Liver (tissue), 3 donors: ENCODE results near the gene DPP7.

ENCODE experiments used
- FOXA1 ChIP-seq: IDR thresholded peaks from 2 replicates; pipeline ENCODE4 v1.6.1; 2016; ENCODE audit warnings: antibody characterized with exemption
- GABPA ChIP-seq, 2 donors: IDR thresholded peaks in 1 of 2; conservative IDR thresholded peaks in 1 of 2; 2 replicates each; pipeline ENCODE4 v1.6.1; 2016; ENCODE audit warnings: antibody characterized with exemption in 2 of 2, mild to moderate bottlenecking in 1 of 2, moderate library complexity in 1 of 2
- SP1 ChIP-seq: IDR thresholded peaks from 2 replicates; pipeline ENCODE4 v1.6.1; 2018; ENCODE audit warnings: antibody characterized with exemption, mild to moderate bottlenecking
- TAF1 ChIP-seq: conservative IDR thresholded peaks from 2 replicates; pipeline ENCODE4 v1.6.1; 2016; ENCODE audit warnings: antibody characterized with exemption, mild to moderate bottlenecking
- YY1 ChIP-seq: IDR thresholded peaks from 2 replicates; pipeline ENCODE4 v1.6.1; 2016; ENCODE audit warnings: antibody characterized with exemption, mild to moderate bottlenecking
- TF ChIP-seq, protein P1 (sequence below): fragments of 150-350 bp; IDR thresholded peaks from 2 replicates; pipeline ENCODE4 v1.5.1; 2017; ENCODE audit warnings: improper control_type of control experiment, low read depth, low read length; ENCODE audit not compliant: missing input control
- TF ChIP-seq, protein P2 (sequence below): IDR thresholded peaks from 2 replicates; pipeline ENCODE4 v1.6.1; 2016; ENCODE audit warnings: antibody characterized with exemption
- donor health status: healthy.
- donor health status: healthy.

DNA sequence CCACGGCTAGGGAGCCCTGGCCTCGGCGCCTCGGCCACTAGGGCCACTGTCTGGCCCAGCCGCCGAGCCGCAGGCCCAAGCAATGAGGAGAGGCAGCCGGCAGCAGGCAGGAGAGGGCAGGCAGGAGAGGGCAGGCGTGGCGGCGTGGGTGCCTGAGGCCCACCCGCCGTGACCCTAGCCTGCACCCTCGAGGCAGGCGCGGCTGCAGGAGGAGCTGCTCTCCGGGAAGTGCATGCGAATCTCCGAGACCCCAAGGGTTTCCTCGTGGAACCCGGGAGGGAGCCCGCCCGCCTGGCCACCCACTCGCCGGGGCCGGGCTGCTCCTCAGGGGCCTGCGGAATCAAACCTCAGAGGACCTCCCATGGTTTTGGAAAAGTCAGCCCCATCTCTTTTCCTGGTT lies 33.7 kb upstream of the DPP7 start:
- TF ChIP-seq, protein P1, sequence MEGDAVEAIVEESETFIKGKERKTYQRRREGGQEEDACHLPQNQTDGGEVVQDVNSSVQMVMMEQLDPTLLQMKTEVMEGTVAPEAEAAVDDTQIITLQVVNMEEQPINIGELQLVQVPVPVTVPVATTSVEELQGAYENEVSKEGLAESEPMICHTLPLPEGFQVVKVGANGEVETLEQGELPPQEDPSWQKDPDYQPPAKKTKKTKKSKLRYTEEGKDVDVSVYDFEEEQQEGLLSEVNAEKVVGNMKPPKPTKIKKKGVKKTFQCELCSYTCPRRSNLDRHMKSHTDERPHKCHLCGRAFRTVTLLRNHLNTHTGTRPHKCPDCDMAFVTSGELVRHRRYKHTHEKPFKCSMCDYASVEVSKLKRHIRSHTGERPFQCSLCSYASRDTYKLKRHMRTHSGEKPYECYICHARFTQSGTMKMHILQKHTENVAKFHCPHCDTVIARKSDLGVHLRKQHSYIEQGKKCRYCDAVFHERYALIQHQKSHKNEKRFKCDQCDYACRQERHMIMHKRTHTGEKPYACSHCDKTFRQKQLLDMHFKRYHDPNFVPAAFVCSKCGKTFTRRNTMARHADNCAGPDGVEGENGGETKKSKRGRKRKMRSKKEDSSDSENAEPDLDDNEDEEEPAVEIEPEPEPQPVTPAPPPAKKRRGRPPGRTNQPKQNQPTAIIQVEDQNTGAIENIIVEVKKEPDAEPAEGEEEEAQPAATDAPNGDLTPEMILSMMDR, result no peak
- TF ChIP-seq, protein P2, sequence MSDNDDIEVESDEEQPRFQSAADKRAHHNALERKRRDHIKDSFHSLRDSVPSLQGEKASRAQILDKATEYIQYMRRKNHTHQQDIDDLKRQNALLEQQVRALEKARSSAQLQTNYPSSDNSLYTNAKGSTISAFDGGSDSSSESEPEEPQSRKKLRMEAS, result no peak
- TF ChIP-seq YY1, result no peak
- no peak for TF ChIP-seq FOXA1
- no peak for TF ChIP-seq GABPA (IDR thresholded peaks at IDR 0.05 in 1 of 2, conservative IDR thresholded peaks at IDR 0.05 in 1 of 2)
- no peak for TF ChIP-seq SP1
- TF ChIP-seq TAF1, result no peak
